Skeletal muscle tissue (tissue), 4 donors: Measurements from ENCODE around the gene POM121L12. TPM values are rescaled to one million over a fixed set of nuclear protein-coding genes. Genes with fewer than 3 reads are reported as not detected.

Source experiments
- H3K27ac ChIP-seq: one replicate; pipeline ENCODE4 v1.7.0; 2013; ENCODE audit warnings: mild to moderate bottlenecking, low read depth, low read length, inconsistent platforms
- H3K27me3 ChIP-seq, 3 donors: one replicate each; pipeline ENCODE4 v1.7.0; 2013; ENCODE audit warnings: low read length in 3 of 3; ENCODE audit not compliant: control insufficient read depth in 3 of 3, insufficient read depth in 3 of 3
- H3K36me3 ChIP-seq, 3 donors: one replicate each; pipeline ENCODE4 v1.7.0; 2013; ENCODE audit warnings: low read length in 3 of 3; ENCODE audit not compliant: control insufficient read depth in 3 of 3, insufficient read depth in 3 of 3
- H3K4me1 ChIP-seq, 3 donors: one replicate each; pipeline ENCODE4 v1.7.0; 2013; ENCODE audit warnings: low read length in 3 of 3, mild to moderate bottlenecking in 3 of 3; ENCODE audit not compliant: control insufficient read depth in 3 of 3, insufficient read depth in 3 of 3
- H3K4me3 ChIP-seq, 3 donors: one replicate each; pipeline ENCODE4 v1.7.0; 2013; ENCODE audit warnings: low read length in 3 of 3
- H3K9ac ChIP-seq, 3 donors: one replicate each; pipeline ENCODE4 v1.7.0; 2013; ENCODE audit warnings: low read length in 3 of 3, mild to moderate bottlenecking in 3 of 3, moderate library complexity in 2 of 3, low read depth in 1 of 3
- H3K9me3 ChIP-seq, 3 donors: one replicate each; pipeline ENCODE4 v1.7.0; 2013; ENCODE audit warnings: low read length in 3 of 3; ENCODE audit not compliant: control insufficient read depth in 3 of 3
- total RNA-seq: library from RNA; depleted of rRNA; stranded (reverse); fragments of >200 nt; gene quantifications from one replicate; pipeline ENCODE4 v1.2.3, GENCODE V29; 2014
- donor health status: Osteomylitis.

The POM121L12 gene
- total RNA-seq, 1 donor from 2014 or later = not detected

DNA sequence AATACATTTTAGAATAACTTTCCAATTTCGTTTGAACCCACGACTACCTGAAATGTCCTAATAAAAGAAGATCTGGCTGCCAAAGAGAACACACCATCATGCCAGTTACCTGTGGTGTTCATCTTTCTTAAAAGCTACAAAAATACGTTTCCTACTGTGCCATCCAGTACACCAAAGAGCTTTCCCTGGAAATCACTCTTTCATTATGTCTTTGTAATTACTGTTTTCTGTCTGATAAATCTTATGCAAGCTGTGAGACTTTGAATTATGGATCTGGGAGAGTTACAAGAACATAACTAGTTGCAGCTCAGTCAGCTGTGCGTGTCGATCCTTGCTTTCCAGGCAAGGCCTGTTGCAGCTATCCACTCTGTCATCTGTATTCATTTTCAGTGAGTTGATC lies 12.5 kb upstream of the POM121L12 start:
- Histone ChIP-seq H3K27ac (no peak overlapping the region), H3K27me3 (no peaks in the 10 kb centered on the region), H3K36me3 (no peaks in the 10 kb centered on the region), H3K9ac (no peak overlapping the region), H3K4me3 (no peak overlapping the region), H3K4me1 (no peaks in the 10 kb centered on the region), H3K9me3 (no peaks in the 10 kb centered on the region)

GRCh38 chr7:53048638-53049037 lies 13.2 kb downstream of the POM121L12 start:
- Histone ChIP-seq H3K36me3 (no peaks in the 10 kb centered on the region), H3K9ac (no peak overlapping the region), H3K27me3 (no peaks in the 10 kb centered on the region), H3K4me1 (no peaks in the 10 kb centered on the region), H3K9me3 (peaks cover 0 to 2% (median 0%) of the 10 kb centered on the region in 3 donors), H3K27ac (no peak overlapping the region), H3K4me3 (no peak overlapping the region)

DNA sequence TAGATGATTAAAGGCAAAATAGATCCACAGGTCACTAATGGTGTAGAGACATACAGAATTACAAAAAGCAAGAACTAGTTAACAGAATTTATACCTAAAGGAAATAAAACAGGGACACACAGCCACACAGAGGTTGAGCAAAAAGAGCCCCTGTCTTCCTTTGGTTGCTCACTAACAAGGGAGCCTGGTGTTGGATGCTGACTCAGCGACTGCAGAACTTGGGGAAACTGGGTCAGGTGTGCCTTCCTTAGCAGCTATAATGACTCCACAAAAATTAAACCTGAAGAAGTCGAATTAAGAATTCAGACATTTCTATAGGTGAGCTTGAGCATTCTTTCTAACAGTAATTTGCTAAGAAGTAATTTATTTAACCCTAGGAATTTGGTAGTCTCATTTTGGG lies 15.0 kb downstream of the POM121L12 start:
- Histone ChIP-seq H3K9me3 (peaks cover 0 to 2% (median 0%) of the 10 kb centered on the region in 3 donors), H3K27me3 (no peaks in the 10 kb centered on the region), H3K4me1 (no peaks in the 10 kb centered on the region), H3K27ac (no peak overlapping the region), H3K36me3 (no peaks in the 10 kb centered on the region), H3K9ac (no peak overlapping the region), H3K4me3 (no peak overlapping the region)

- no peak overlapping the region for H3K9ac ChIP-seq
- no peak overlapping the region for H3K4me3 ChIP-seq
- no peaks in the 10 kb centered on the region for H3K4me1 ChIP-seq
- no peaks in the 10 kb centered on the region for H3K27me3 ChIP-seq
- no peaks in the 10 kb centered on the region for H3K9me3 ChIP-seq
- no peaks in the 10 kb centered on the region for H3K36me3 ChIP-seq
- no peak overlapping the region for H3K27ac ChIP-seq
Observed at GRCh38 chr7:53059591-53059990, 24.2 kb downstream of the POM121L12 start.

- Histone ChIP-seq H3K9me3 (no peaks in the 10 kb centered on the region), H3K4me1 (no peaks in the 10 kb centered on the region), H3K36me3 (no peaks in the 10 kb centered on the region), H3K27ac (no peak overlapping the region), H3K9ac (no peak overlapping the region), H3K27me3 (no peaks in the 10 kb centered on the region), H3K4me3 (no peak overlapping the region)
Observed at GRCh38 chr7:53060066-53060465, 24.6 kb downstream of the POM121L12 start.

- Histone ChIP-seq H3K36me3 (no peaks in the 10 kb centered on the region), H3K9ac (no peak overlapping the region), H3K27ac (no peak overlapping the region), H3K27me3 (no peaks in the 10 kb centered on the region), H3K4me1 (no peaks in the 10 kb centered on the region), H3K9me3 (no peaks in the 10 kb centered on the region), H3K4me3 (no peak overlapping the region)
Observed at GRCh38 chr7:53062796-53063195, 27.4 kb downstream of the POM121L12 start.

GRCh38 chr7:53068673-53069072 lies 33.2 kb downstream of the POM121L12 start:
- H3K4me1 ChIP-seq = no peaks in the 10 kb centered on the region
- no peaks in the 10 kb centered on the region for H3K27me3 ChIP-seq
- H3K9me3 ChIP-seq = peaks cover 0 to 2% (median 0%) of the 10 kb centered on the region in 3 donors
- no peak overlapping the region for H3K27ac ChIP-seq
- no peak overlapping the region for H3K9ac ChIP-seq
- H3K36me3 ChIP-seq = no peaks in the 10 kb centered on the region
- no peak overlapping the region for H3K4me3 ChIP-seq

DNA sequence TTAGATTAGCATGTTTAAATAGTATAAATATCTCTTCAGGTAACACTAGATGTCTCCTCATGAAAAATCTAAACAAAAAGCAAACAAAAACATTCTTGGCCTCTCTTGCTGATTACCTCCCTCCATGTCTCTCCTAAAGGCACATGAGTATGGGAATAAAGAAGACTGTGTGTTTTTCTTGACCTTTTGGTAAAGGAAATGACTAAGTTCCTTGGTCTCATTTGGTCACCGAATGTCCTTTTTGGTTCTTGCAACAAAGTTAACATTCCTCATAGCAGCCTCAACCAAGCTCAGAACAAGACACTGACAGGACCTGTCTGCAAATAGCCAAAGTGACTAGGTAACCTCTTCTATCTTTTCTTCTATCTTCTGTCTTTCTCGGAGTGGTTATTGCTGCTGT lies 35.5 kb downstream of the POM121L12 start:
- H3K27ac ChIP-seq = no peak overlapping the region
- H3K27me3 ChIP-seq = no peaks in the 10 kb centered on the region
- H3K4me1 ChIP-seq = no peaks in the 10 kb centered on the region
- H3K36me3 ChIP-seq = no peaks in the 10 kb centered on the region
- no peak overlapping the region for H3K4me3 ChIP-seq
- peaks cover 0 to 2% (median 0%) of the 10 kb centered on the region in 3 donors for H3K9me3 ChIP-seq
- H3K9ac ChIP-seq = no peak overlapping the region
